Activated CD4-positive, alpha-beta T cell treated with anti-CD3 and anti-CD28 coated beads, Interleukin-2, amount 10 ng/mL, durations not matched to agents 7 days and 5 days (primary cell): Measurements from ENCODE around the gene LAMA4. TPM values are rescaled to one million over a fixed set of nuclear protein-coding genes. Genes with fewer than 3 reads are reported as not detected.

Experiments used
- CTCF ChIA-PET: fragments of 350-600 bp; sonication (Branson Sonifier 250); formaldehyde crosslinking; loops from one replicate; lab custom pipeline; 2021; ENCODE audit warnings: antibody characterized with exemption; lab: Charles Lee
- POLR2A ChIA-PET: fragments of 350-600 bp; sonication (Branson Sonifier 250); formaldehyde crosslinking; loops from one replicate; lab custom pipeline; 2021; ENCODE audit warnings: antibody characterized with exemption; lab: Charles Lee
- DNase-seq: peaks from one replicate; pipeline ENCODE4 v3.0.0-alpha.2; 2020
- H3K27ac Mint-ChIP-seq: one replicate; pipeline ENCODE4 v1.8.0; 2021; ENCODE audit warnings: mild to moderate bottlenecking, moderate library complexity, mixed read lengths
- H3K27me3 Mint-ChIP-seq: one replicate; pipeline ENCODE4 v1.8.0; 2021; ENCODE audit warnings: mixed read lengths
- H3K36me3 Mint-ChIP-seq: one replicate; pipeline ENCODE4 v1.8.0; 2021; ENCODE audit warnings: low read depth, mixed read lengths
- H3K4me1 Mint-ChIP-seq: one replicate; pipeline ENCODE4 v1.8.0; 2021; ENCODE audit warnings: mixed read lengths
- H3K4me3 Mint-ChIP-seq: one replicate; pipeline ENCODE4 v1.8.0; 2021; ENCODE audit warnings: mild to moderate bottlenecking, moderate library complexity, mixed read lengths
- H3K9me3 Mint-ChIP-seq: one replicate; pipeline ENCODE4 v1.8.0; 2021; ENCODE audit warnings: mixed read lengths
- total RNA-seq, 2 experiments: library from RNA; stranded (reverse); gene quantifications; one replicate each; pipeline ENCODE4 v1.2.3, GENCODE V29; 2021

Gene LAMA4
- total RNA-seq = not detected

- H3K27ac Mint-ChIP-seq = no peak within 1 kb of the TSS
- ChIA-PET POLR2A (no interaction called here), CTCF (interaction anchor here (0.9 to 1.5 kb wide), 3 partner anchors 8 to 16 kb away, joined by 3 read pairs; no protein-coding TSS in a partner anchor)
- H3K9me3 Mint-ChIP-seq = no peaks in the 10 kb centered on the region
- H3K27me3 Mint-ChIP-seq = peaks cover 51% of the 10 kb centered on the region
- H3K36me3 Mint-ChIP-seq = no peaks in the 10 kb centered on the region
- H3K4me1 Mint-ChIP-seq = peaks cover 14% of the 10 kb centered on the region
- H3K4me3 Mint-ChIP-seq = peak within 1 kb of the TSS; percentile 49
- DNase-seq = peak; percentile 9
Measured at GRCh38 chr6:112253841-112254816, at the start of gene LAMA4. LAMA4 (minus strand) TSS chr6:112254567; CDS start chr6:112254150, 417 bp downstream.

DNA sequence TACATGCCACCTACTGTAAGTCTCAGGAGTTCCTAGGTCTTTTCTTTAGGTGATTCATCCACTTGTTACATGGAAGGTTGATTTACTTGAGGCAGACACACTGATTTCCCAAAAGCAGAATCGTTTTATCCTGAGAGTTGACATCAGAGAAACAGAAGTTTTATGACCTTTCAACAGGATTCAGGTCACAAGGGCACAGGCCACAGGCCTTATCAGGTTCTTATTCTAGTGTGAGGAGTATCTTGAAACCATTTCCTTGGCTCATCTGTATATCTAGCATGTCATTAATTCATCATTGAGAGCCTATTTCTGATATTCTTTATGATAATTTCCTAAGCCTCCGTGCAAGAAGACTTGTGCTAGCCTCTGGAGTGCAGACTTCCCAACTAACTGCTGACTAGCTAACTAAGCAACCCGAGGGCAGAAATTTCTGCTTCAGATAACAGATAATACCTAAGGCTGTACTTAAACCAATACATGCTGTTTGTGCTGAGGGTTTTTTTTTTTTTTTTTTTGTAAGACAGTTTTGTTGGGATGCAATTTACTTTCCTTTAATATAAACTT, 47.9 kb upstream of the LAMA4 start:
- Mint-ChIP-seq H3K27me3 (peaks cover 70% of the 10 kb centered on the region), H3K27ac (no peak overlapping the region), H3K4me1 (no peaks in the 10 kb centered on the region), H3K36me3 (no peaks in the 10 kb centered on the region), H3K4me3 (no peak overlapping the region), H3K9me3 (no peaks in the 10 kb centered on the region)
- DNase-seq = no peak
- ChIA-PET POLR2A (no interaction called here), CTCF (no interaction called here)

- Mint-ChIP-seq H3K27me3 (peaks cover 72% of the 10 kb centered on the region), H3K27ac (no peak overlapping the region), H3K36me3 (no peaks in the 10 kb centered on the region), H3K4me1 (no peaks in the 10 kb centered on the region), H3K4me3 (no peak overlapping the region), H3K9me3 (no peaks in the 10 kb centered on the region)
- ChIA-PET CTCF (no interaction called here), POLR2A (no interaction called here)
- DNase-seq = no peak
Measured at GRCh38 chr6:112300896-112301295, 46.5 kb upstream of the LAMA4 start.

GRCh38 chr6:112298816-112299281, 44.5 kb upstream of the LAMA4 start:
- DNase-seq = no peak
- Mint-ChIP-seq H3K27ac (no peak overlapping the region), H3K27me3 (peaks cover 64% of the 10 kb centered on the region), H3K4me1 (no peaks in the 10 kb centered on the region), H3K36me3 (no peaks in the 10 kb centered on the region), H3K4me3 (no peak overlapping the region), H3K9me3 (no peaks in the 10 kb centered on the region)
- POLR2A ChIA-PET = no interaction called here
- CTCF ChIA-PET = interaction anchor here (0.6 to 1.0 kb wide), 2 partner anchors 65 to 340 kb away, joined by 3 read pairs; no protein-coding TSS in a partner anchor

DNA sequence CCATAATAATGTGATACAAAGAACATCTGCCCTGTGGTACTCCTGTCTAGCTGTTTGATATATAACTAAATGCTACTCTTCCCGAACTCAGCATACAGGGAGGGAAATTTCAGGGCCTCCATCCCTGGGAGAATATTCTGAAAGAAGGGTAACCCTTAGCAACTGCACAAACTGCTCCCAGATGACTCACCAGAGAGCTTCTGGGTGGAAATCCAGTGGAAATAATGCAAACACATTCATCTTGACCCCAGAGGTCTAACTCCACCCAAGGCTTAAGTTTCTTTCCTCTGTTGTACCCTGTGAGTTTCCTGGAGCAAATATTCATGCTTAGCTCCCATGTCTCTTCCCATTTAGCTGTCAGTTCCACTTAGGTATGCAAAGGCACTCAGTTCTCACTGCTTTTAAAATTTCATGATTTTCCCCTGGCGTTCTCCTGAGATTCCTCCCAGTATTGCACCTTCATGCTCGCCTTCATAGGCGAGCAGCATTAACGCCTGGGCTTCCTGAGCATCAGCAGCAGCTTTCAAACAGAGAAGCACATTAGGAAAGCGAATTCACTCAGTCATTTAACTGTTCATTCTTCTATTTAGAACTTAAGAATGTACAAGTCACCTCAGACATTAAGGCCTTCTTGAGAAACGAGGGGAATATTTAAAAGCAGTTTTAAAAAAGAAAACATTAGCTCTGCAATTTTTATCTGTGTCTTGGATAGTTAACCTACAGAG, 43.8 kb upstream of the LAMA4 start:
- Mint-ChIP-seq H3K4me3 (no peak overlapping the region), H3K27ac (no peak overlapping the region), H3K27me3 (peaks cover 63% of the 10 kb centered on the region), H3K4me1 (no peaks in the 10 kb centered on the region), H3K9me3 (no peaks in the 10 kb centered on the region), H3K36me3 (no peaks in the 10 kb centered on the region)
- no peak for DNase-seq
- POLR2A ChIA-PET = no interaction called here
- CTCF ChIA-PET = interaction anchor here (1.0 kb wide), 1 partner anchor 65 kb away, joined by 3 read pairs; no protein-coding TSS in a partner anchor

- Mint-ChIP-seq H3K4me3 (no peak overlapping the region), H3K27me3 (peaks cover 64% of the 10 kb centered on the region), H3K27ac (no peak overlapping the region), H3K4me1 (no peaks in the 10 kb centered on the region), H3K9me3 (no peaks in the 10 kb centered on the region), H3K36me3 (no peaks in the 10 kb centered on the region)
- DNase-seq = no peak
- CTCF ChIA-PET = interaction anchor here (0.6 to 1.7 kb wide), 3 partner anchors 8 to 1563 kb away, joined by 4 to 5 read pairs (median 4); no protein-coding TSS in a partner anchor
- POLR2A ChIA-PET = no interaction called here
Measured at GRCh38 chr6:112296694-112297093, 42.3 kb upstream of the LAMA4 start.

GRCh38 chr6:112296122-112296521, 41.8 kb upstream of the LAMA4 start:
- ChIA-PET POLR2A (no interaction called here), CTCF (interaction anchor here (0.6 to 1.7 kb wide), 3 partner anchors 9 to 1564 kb away, joined by 4 to 5 read pairs (median 4); no protein-coding TSS in a partner anchor)
- Mint-ChIP-seq H3K27ac (no peak overlapping the region), H3K27me3 (peaks cover 66% of the 10 kb centered on the region), H3K4me1 (no peaks in the 10 kb centered on the region), H3K9me3 (no peaks in the 10 kb centered on the region), H3K4me3 (no peak overlapping the region), H3K36me3 (no peaks in the 10 kb centered on the region)
- no peak for DNase-seq

DNA sequence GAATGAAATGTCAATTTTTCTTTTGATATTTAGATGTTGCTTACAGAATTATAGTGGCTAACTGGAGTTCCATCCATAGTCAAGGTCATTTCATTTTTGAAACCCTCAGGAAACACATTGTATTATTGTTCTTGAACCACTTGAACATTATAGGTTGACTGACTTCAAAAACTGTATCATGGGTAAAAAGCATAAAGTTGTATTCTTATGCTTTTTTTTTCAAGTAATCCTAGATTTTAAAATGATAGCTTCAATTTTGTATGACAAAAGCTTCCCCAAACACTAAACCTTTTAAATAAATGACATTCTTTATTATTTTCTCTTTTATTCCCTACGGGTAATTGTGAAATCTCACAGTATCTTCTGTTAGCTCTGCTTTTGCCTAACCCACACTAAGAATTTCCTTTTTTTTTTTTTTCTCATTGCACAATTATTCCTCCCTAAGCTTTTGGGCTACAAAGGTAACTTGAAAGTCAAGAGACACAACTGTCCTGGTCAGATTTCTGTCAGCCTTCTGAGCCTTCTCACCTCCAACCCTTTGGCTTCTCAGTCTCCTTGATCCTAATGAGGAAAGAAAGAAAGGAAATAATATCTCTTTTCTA, 36.9 kb upstream of the LAMA4 start:
- Mint-ChIP-seq H3K9me3 (peaks cover 2% of the 10 kb centered on the region), H3K4me1 (peaks cover 19% of the 10 kb centered on the region), H3K27me3 (peaks cover 59% of the 10 kb centered on the region), H3K4me3 (no peak overlapping the region), H3K27ac (no peak overlapping the region), H3K36me3 (no peaks in the 10 kb centered on the region)
- ChIA-PET POLR2A (no interaction called here), CTCF (interaction anchor here (0.6 to 0.7 kb wide), 2 partner anchors 42 to 1705 kb away, joined by 3 to 4 read pairs; no protein-coding TSS in a partner anchor)
- DNase-seq = no peak

DNA sequence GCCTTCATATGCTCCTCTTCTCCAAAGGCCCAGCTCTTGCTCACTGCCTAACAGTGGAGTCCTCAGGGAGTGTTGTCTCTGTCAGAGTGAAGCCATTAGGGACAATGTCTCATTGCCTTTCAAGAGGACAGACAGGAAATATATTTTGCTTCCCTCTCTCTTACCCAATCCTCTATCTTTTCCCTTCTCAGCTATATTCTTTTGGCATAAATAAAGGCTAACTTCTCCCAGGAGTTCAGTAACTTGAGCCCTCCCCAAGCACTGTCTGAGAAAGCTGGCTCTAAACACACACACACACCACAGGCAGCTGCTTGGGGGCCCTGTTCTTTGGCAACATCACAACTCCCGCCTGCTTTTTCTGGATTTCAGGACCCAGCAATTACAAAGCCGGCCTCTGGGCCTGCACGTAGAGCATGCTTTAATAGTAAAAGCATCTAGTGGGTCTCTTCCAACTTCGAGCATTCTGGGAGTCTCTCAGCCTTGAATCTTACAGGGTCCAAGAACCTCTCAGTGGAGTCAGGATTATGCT, 34.7 kb upstream of the LAMA4 start:
- H3K27me3 Mint-ChIP-seq = peaks cover 52% of the 10 kb centered on the region
- no peak for DNase-seq
- ChIA-PET POLR2A (no interaction called here), CTCF (no interaction called here)
- peaks cover 2% of the 10 kb centered on the region for H3K9me3 Mint-ChIP-seq
- peaks cover 27% of the 10 kb centered on the region for H3K4me1 Mint-ChIP-seq
- H3K4me3 Mint-ChIP-seq = no peak overlapping the region
- H3K27ac Mint-ChIP-seq = no peak overlapping the region
- no peaks in the 10 kb centered on the region for H3K36me3 Mint-ChIP-seq

DNA sequence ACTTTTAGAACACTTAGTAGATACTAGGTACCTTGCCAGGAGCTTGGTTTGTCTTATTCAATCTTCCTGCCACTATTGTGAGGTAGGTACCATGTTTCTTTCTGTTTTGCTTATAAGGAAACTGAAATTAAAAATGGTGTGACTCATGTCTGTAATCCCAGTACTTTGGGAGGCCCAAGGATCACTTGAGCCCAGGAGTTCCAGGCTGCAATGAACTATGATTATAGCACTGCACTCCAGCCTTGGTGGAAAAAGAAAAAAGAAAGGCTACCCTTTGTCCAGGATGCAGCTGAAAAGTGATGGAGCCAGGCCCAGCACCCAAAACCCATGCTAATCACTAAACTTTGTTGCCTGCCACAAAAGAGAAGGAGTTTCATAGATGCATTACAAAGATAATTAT, 34.1 kb upstream of the LAMA4 start:
- ChIA-PET POLR2A (no interaction called here), CTCF (interaction anchor here (1.4 kb wide), 1 partner anchor 52 kb away, joined by 3 read pairs; no protein-coding TSS in a partner anchor)
- Mint-ChIP-seq H3K4me3 (no peak overlapping the region), H3K36me3 (no peaks in the 10 kb centered on the region), H3K27ac (no peak overlapping the region), H3K4me1 (peaks cover 27% of the 10 kb centered on the region), H3K9me3 (peaks cover 2% of the 10 kb centered on the region), H3K27me3 (peaks cover 54% of the 10 kb centered on the region)
- DNase-seq = no peak

DNA sequence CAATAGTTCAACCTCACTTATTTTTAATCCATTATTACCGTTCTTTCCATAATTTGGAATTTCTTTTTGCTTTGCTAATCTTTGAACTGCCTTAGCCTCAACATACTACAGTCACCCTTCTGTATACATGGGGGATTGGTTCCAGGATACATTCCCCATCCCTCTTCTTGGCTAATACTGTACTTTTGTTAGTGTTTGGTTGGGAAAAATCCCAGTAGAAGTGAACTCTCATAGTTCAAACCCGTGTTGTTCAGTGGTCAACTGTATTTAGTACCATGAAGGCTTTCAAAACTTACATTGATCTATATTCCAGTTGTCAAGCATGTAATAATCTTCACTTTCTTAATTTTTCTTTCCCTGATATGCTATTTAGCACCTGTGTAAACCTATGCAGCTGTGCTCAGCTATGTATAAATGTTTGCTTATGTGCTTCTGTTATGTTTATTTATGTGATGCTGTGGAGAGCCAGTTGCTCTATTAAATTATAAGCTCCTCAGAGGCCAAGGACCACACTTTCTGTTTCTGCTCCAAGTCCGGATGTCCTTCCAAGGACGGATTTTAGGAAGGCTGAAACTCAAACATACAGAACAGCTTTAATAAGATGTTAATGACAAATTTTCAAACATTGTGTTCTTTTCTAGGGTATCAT, 33.3 kb upstream of the LAMA4 start:
- ChIA-PET CTCF (interaction anchor here (1.4 kb wide), 1 partner anchor 51 kb away, joined by 3 read pairs; no protein-coding TSS in a partner anchor), POLR2A (no interaction called here)
- H3K36me3 Mint-ChIP-seq = no peaks in the 10 kb centered on the region
- no peak overlapping the region for H3K4me3 Mint-ChIP-seq
- peaks cover 60% of the 10 kb centered on the region for H3K27me3 Mint-ChIP-seq
- H3K9me3 Mint-ChIP-seq = peaks cover 2% of the 10 kb centered on the region
- H3K27ac Mint-ChIP-seq = no peak overlapping the region
- DNase-seq = no peak
- H3K4me1 Mint-ChIP-seq = peaks cover 27% of the 10 kb centered on the region
